Upper lobe of left lung (tissue), 6 donors: ENCODE results near the gene CLEC4G. TPM values are rescaled to one million over a fixed set of nuclear protein-coding genes. Genes with fewer than 3 reads are reported as not detected.
"Not testable (repeated sequence)": the region's sequence is repeated elsewhere in the genome, so short reads cannot be mapped to it uniquely, and the experiment has no call there.

ENCODE experiments used
- ATAC-seq, 2 donors: fragments of 200-7000 bp; cut with Tn5 transposase; one replicate each; pipeline ENCODE4 v1.9.1; 2022; ENCODE audit warnings: mild to moderate bottlenecking in 2 of 2, moderate library complexity in 2 of 2; ENCODE audit not compliant: low FRiP score in 2 of 2
- DNase-seq, 2 donors: peaks; one replicate each; pipeline ENCODE4 v3.0.0-alpha.2; 2019 to 2020
- H3K27ac ChIP-seq, 4 donors: fragments of 200-600 bp; sonication (generic); one replicate each; pipeline ENCODE4 v1.5.1; 2016 to 2019
- H3K27me3 ChIP-seq, 4 donors: fragments of 200-600 bp; sonication (generic); one replicate each; pipeline ENCODE4 v1.5.1; 2017 to 2019
- H3K36me3 ChIP-seq, 4 donors: fragments of 200-600 bp; sonication (generic); one replicate each; pipeline ENCODE4 v1.5.1; 2016 to 2019
- H3K4me1 ChIP-seq, 4 donors: fragments of 200-600 bp; sonication (generic); one replicate each; pipeline ENCODE4 v1.5.1; 2018 to 2019
- H3K4me3 ChIP-seq, 4 donors: fragments of 200-600 bp; sonication (generic); one replicate each; pipeline ENCODE4 v1.5.1; 2017 to 2019; ENCODE audit warnings: mild to moderate bottlenecking in 2 of 4, moderate library complexity in 1 of 4
- H3K9me3 ChIP-seq, 4 donors: fragments of 200-600 bp; sonication (generic); one replicate each; pipeline ENCODE4 v1.5.1; 2018 to 2019
- CTCF ChIP-seq, 6 experiments: fragments of 450-650 bp in 4 of 6; fragments of 200-600 bp in 2 of 6; sonication (generic) in 2 of 6; IDR thresholded peaks; one replicate each; pipeline ENCODE4 v1.5.1; 2016 to 2019; ENCODE audit warnings: antibody characterized with exemption in 6 of 6
- EP300 ChIP-seq, 4 donors: sonication (generic); formaldehyde crosslinking; IDR thresholded peaks; one replicate each; pipeline ENCODE4 v1.5.1; 2017; ENCODE audit warnings: antibody characterized with exemption in 4 of 4, control low read depth in 2 of 4
- POLR2A ChIP-seq, 4 donors: fragments of 450-650 bp; IDR thresholded peaks; one replicate each; pipeline ENCODE4 v1.5.1; 2016 to 2017; ENCODE audit warnings: antibody characterized with exemption in 4 of 4, mild to moderate bottlenecking in 2 of 4
- POLR2AphosphoS5 ChIP-seq, 2 donors: sonication (generic); formaldehyde crosslinking; IDR thresholded peaks; one replicate each; pipeline ENCODE4 v1.5.1; 2017; ENCODE audit warnings: antibody characterized with exemption in 2 of 2
- WGBS, 2 donors: methylation state at CpG; one replicate each; pipeline ENCODE4 v1.1.5; 2017 to 2018; 5-methylcytosine and 5-hydroxymethylcytosine counted together
- total RNA-seq, 6 donors: library from RNA; depleted of rRNA in 4 of 6; stranded (reverse); fragments of >200 nt in 4 of 6; gene quantifications; one replicate each; pipeline versions ENCODE4 v1.1.0 to v1.2.1, GENCODE V29; 2016 to 2021
- donor health status: DM: no; HTN: no; CAD: no; lungs with moderate emphysema.
- donor health status: DM: no; HTN: yes; CAD: no; lungs with severe emphysema.

The CLEC4G gene
- total RNA-seq, 6 donors from 2014 or later: 0.40 to 2.5 (median 1.5) TPM; not detected in 2

GRCh38 chr19:7746903-7747884 is 15.3 kb upstream of the CLEC4G start, which contains the start of gene CD209:
TSS of gene CD209 (minus strand) at chr19:7747534. CDS start at chr19:7747511, 23 bp downstream.
- Histone ChIP-seq H3K27ac (no peak within 1 kb of the TSS), H3K36me3 (no peaks in the 10 kb centered on the region), H3K27me3 (no peaks in the 10 kb centered on the region), H3K4me3 (no peak within 1 kb of the TSS), H3K9me3 (no peaks in the 10 kb centered on the region), H3K4me1 (no peaks in the 10 kb centered on the region)
- peak; percentile 25 to 38 for ATAC-seq
- TF ChIP-seq POLR2AphosphoS5 (IDR thresholded peaks at IDR 0.05) (no peak), POLR2A (IDR thresholded peaks at IDR 0.05) (no peak), EP300 (IDR thresholded peaks at IDR 0.05) (no peak), CTCF (IDR thresholded peaks at IDR 0.05) (no peak)
- WGBS, 2 donors: 75 to 89% methylated on average over 5 to 7 of the region's 7 CpGs
- DNase-seq: no peak

GRCh38 chr19:7746306-7746705 is 14.4 kb upstream of the CLEC4G start:
- not testable (repeated sequence) for H3K4me1 ChIP-seq, H3K36me3 ChIP-seq, H3K27me3 ChIP-seq, H3K9me3 ChIP-seq, H3K27ac ChIP-seq, H3K4me3 ChIP-seq, ATAC-seq, DNase-seq
- 83 to 90% methylated on average over 4 of the region's 4 CpGs for WGBS, 2 donors

- DNase-seq (no peak), ATAC-seq (no peak)
- no peaks in the 10 kb centered on the region for H3K36me3 ChIP-seq
- no peaks in the 10 kb centered on the region for H3K4me1 ChIP-seq
- H3K9me3 ChIP-seq: no peaks in the 10 kb centered on the region
- TF ChIP-seq POLR2AphosphoS5 (IDR thresholded peaks at IDR 0.05) (no peak), EP300 (IDR thresholded peaks at IDR 0.05) (no peak), POLR2A (IDR thresholded peaks at IDR 0.05) (no peak), CTCF (IDR thresholded peaks at IDR 0.05) (no peak)
- no peaks in the 10 kb centered on the region for H3K27me3 ChIP-seq
- H3K4me3 ChIP-seq: no peak overlapping the region
- H3K27ac ChIP-seq: no peak overlapping the region
- 75 to 81% methylated on average over 10 to 12 of the region's 12 CpGs for WGBS, 2 donors
These were observed 13.2 kb upstream of the CLEC4G start for GRCh38 chr19:7744871-7745650.

- no peak for DNase-seq
- TF ChIP-seq POLR2AphosphoS5 (IDR thresholded peaks at IDR 0.05) (no peak), CTCF (IDR thresholded peaks at IDR 0.05) (no peak), EP300 (IDR thresholded peaks at IDR 0.05) (no peak), POLR2A (IDR thresholded peaks at IDR 0.05) (no peak)
These were observed 12.4 kb upstream of the CLEC4G start for GRCh38 chr19:7744199-7744786.

GRCh38 chr19:7743425-7743841 is 11.5 kb upstream of the CLEC4G start:
- Histone ChIP-seq H3K4me3 (no peak overlapping the region), H3K9me3 (no peaks in the 10 kb centered on the region), H3K36me3 (no peaks in the 10 kb centered on the region), H3K4me1 (no peaks in the 10 kb centered on the region), H3K27ac (no peak overlapping the region), H3K27me3 (no peaks in the 10 kb centered on the region)
- ATAC-seq (no peak), DNase-seq (no peak)
- TF ChIP-seq POLR2A (IDR thresholded peaks at IDR 0.05) (no peak), CTCF (IDR thresholded peaks at IDR 0.05) (no peak), EP300 (IDR thresholded peaks at IDR 0.05) (no peak), POLR2AphosphoS5 (IDR thresholded peaks at IDR 0.05) (no peak)
- 69 to 74% methylated on average over 2 of the region's 2 CpGs for WGBS, 2 donors

More at GRCh38 chr19:7744199-7744786, 12.4 kb upstream of the CLEC4G start:
- no peak for ATAC-seq
- Histone ChIP-seq H3K9me3 (no peaks in the 10 kb centered on the region), H3K27me3 (no peaks in the 10 kb centered on the region), H3K4me1 (no peaks in the 10 kb centered on the region), H3K4me3 (no peak overlapping the region), H3K36me3 (no peaks in the 10 kb centered on the region), H3K27ac (no peak overlapping the region)
- WGBS, 2 donors: 69 to 72% methylated on average over 5 of the region's 5 CpGs
